SU-DHL-6 (cell line): ENCODE measurements around the gene HDAC3.

Experiments used
- EZH2phosphoT487 ChIP-seq: fragments of 200-600 bp; sonication (generic), shearing (Covaris generic); conservative IDR thresholded peaks from 2 replicates; pipeline ENCODE4 v1.6.1; 2018; ENCODE audit warnings: mild to moderate bottlenecking, antibody characterized with exemption, low read length, moderate library complexity, mixed read lengths
- TF ChIP-seq, protein P1 (sequence below): fragments of 200-600 bp; sonication (generic); IDR thresholded peaks from one replicate; pipeline ENCODE4 v1.5.1; 2017; ENCODE audit warnings: antibody characterized with exemption, mild to moderate bottlenecking, low read length, moderate library complexity; ENCODE audit not compliant: insufficient read depth, poor library complexity, severe bottlenecking

DNA sequence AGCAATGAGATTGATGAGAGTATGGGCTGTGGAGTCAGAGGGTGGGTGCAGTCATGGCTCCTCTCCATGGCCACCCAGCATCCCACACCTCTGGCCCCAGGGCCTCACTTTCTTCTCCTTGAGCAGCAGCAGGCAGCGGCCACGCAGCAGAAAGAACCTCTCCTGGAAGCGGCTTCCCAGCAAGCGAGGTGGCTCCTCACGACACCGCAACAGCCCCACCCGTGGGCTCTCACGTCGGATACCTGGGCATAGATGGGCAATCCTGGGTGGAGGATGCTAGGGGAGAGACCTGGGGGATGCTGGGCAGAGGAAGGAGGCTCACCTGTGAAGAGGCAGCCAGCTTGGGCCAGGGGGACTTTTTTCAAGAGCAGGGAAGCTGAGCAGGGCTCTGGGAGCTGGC lies 19.7 kb upstream of the HDAC3 start:
- TF ChIP-seq, protein P1, sequence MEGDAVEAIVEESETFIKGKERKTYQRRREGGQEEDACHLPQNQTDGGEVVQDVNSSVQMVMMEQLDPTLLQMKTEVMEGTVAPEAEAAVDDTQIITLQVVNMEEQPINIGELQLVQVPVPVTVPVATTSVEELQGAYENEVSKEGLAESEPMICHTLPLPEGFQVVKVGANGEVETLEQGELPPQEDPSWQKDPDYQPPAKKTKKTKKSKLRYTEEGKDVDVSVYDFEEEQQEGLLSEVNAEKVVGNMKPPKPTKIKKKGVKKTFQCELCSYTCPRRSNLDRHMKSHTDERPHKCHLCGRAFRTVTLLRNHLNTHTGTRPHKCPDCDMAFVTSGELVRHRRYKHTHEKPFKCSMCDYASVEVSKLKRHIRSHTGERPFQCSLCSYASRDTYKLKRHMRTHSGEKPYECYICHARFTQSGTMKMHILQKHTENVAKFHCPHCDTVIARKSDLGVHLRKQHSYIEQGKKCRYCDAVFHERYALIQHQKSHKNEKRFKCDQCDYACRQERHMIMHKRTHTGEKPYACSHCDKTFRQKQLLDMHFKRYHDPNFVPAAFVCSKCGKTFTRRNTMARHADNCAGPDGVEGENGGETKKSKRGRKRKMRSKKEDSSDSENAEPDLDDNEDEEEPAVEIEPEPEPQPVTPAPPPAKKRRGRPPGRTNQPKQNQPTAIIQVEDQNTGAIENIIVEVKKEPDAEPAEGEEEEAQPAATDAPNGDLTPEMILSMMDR: no peak
- no peak for TF ChIP-seq EZH2phosphoT487
